GM23338 (cell line): ENCODE measurements around the gene CGRRF1. TPM values are rescaled to one million over a fixed set of nuclear protein-coding genes. Genes with fewer than 3 reads are reported as not detected.

Experiments used
- ATAC-seq: fragments of 200-7000 bp; cut with Tn5 transposase; 3 replicates; pipeline ENCODE4 v1.9.1; 2020
- DNase-seq: peaks from one replicate; pipeline ENCODE4 v3.0.0-alpha.2; 2015; ENCODE audit warnings: low spot score
- H2AFZ ChIP-seq: fragments of 200-600 bp; sonication (generic); 2 replicates; pipeline ENCODE4 v1.8.0; 2016; ENCODE audit warnings: antibody characterized with exemption, mild to moderate bottlenecking, moderate library complexity
- H3F3A ChIP-seq: fragments of 200-600 bp; sonication (generic); replicated peaks from 2 replicates; pipeline ENCODE4 v1.8.0; 2017; ENCODE audit warnings: antibody characterized with exemption, mixed run types, low read depth
- H3K27ac ChIP-seq: fragments of 200-600 bp; sonication (generic); 2 replicates; pipeline ENCODE4 v1.6.1; 2016; ENCODE audit warnings: low read depth
- H3K27me3 ChIP-seq: fragments of 200-600 bp; sonication (generic); 2 replicates; pipeline ENCODE4 v1.8.0; 2016; ENCODE audit warnings: mild to moderate bottlenecking, mixed run types, moderate library complexity; ENCODE audit not compliant: insufficient read depth
- H3K36me3 ChIP-seq: fragments of 200-600 bp; sonication (generic); 2 replicates; pipeline ENCODE4 v1.8.0; 2016; ENCODE audit warnings: mild to moderate bottlenecking; ENCODE audit not compliant: insufficient read depth
- H3K4me1 ChIP-seq: fragments of 200-600 bp; sonication (generic); 2 replicates; pipeline ENCODE4 v1.8.0; 2016; ENCODE audit warnings: mild to moderate bottlenecking, moderate library complexity; ENCODE audit not compliant: insufficient read depth
- H3K4me2 ChIP-seq: fragments of 200-600 bp; sonication (generic); 2 replicates; pipeline ENCODE4 v1.7.1; 2017; ENCODE audit warnings: mixed run types
- H3K4me3 ChIP-seq: fragments of 200-600 bp; sonication (generic); 2 replicates; pipeline ENCODE4 v1.6.1; 2016; ENCODE audit warnings: mixed run types
- H3K79me2 ChIP-seq: fragments of 200-600 bp; sonication (generic); replicated peaks from 2 replicates; pipeline ENCODE4 v1.8.0; 2017; ENCODE audit warnings: mild to moderate bottlenecking; ENCODE audit not compliant: insufficient read depth
- H3K9me2 ChIP-seq: fragments of 200-600 bp; sonication (generic); 2 replicates; pipeline ENCODE4 v1.8.0; 2017; ENCODE audit not compliant: insufficient read depth
- H4K20me1 ChIP-seq: fragments of 200-600 bp; sonication (generic); replicated peaks from 2 replicates; pipeline ENCODE4 v1.8.0; 2017; ENCODE audit warnings: mild to moderate bottlenecking; ENCODE audit not compliant: insufficient read depth
- H3K27ac Mint-ChIP-seq: 2 replicates; pipeline ENCODE4 v1.8.0; 2020; ENCODE audit warnings: inconsistent platforms, mild to moderate bottlenecking, moderate library complexity, mixed read lengths
- H3K27me3 Mint-ChIP-seq: 3 replicates; pipeline ENCODE4 v1.8.0; 2022; ENCODE audit warnings: low read depth, mild to moderate bottlenecking, moderate library complexity, mixed read lengths, inconsistent platforms; ENCODE audit not compliant: insufficient read depth, poor library complexity
- H3K36me3 Mint-ChIP-seq: 3 replicates; pipeline ENCODE4 v1.8.0; 2021; ENCODE audit warnings: low read depth, mild to moderate bottlenecking, inconsistent platforms, moderate library complexity, mixed read lengths
- H3K4me1 Mint-ChIP-seq: 3 replicates; pipeline ENCODE4 v1.8.0; 2020; ENCODE audit warnings: mild to moderate bottlenecking, inconsistent platforms, mixed read lengths
- H3K4me3 Mint-ChIP-seq: 3 replicates; pipeline ENCODE4 v1.8.0; 2021; ENCODE audit warnings: moderate library complexity, mild to moderate bottlenecking, inconsistent platforms, mixed read lengths
- H3K9me3 Mint-ChIP-seq: 3 replicates; pipeline ENCODE4 v1.8.0; 2020; ENCODE audit warnings: moderate library complexity, mild to moderate bottlenecking, inconsistent platforms, mixed read lengths
- CREB1 ChIP-seq: fragments of 250-450 bp; sonication (Bioruptor Pico); IDR thresholded peaks from 2 replicates; pipeline ENCODE4 v1.5.0; 2020; ENCODE audit warnings: low read depth, mild to moderate bottlenecking, moderate library complexity
- CTCF ChIP-seq, 2 experiments: fragments of 200-600 bp in 1 of 2; sonication (generic) in 1 of 2; conservative IDR thresholded peaks; 2 replicates each; pipeline versions ENCODE4 v1.5.1 to v1.6.1; 2016 to 2017; ENCODE audit warnings: antibody characterized with exemption in 2 of 2, low read depth in 2 of 2, mild to moderate bottlenecking in 2 of 2, moderate library complexity in 1 of 2
- EZH2 ChIP-seq: fragments of 200-600 bp; sonication (generic); IDR thresholded peaks from one replicate; pipeline ENCODE4 v1.8.0; 2017; ENCODE audit warnings: antibody characterized with exemption, mild to moderate bottlenecking, low read depth; ENCODE audit not compliant: unreplicated experiment
- JUNB ChIP-seq: IDR thresholded peaks from one replicate; pipeline ENCODE4 v1.6.1; 2016; ENCODE audit warnings: antibody characterized with exemption; ENCODE audit not compliant: unreplicated experiment
- NANOG ChIP-seq: IDR thresholded peaks from 2 replicates; pipeline ENCODE4 v1.6.1; 2016; ENCODE audit warnings: antibody characterized with exemption, borderline replicate concordance
- REST ChIP-seq: IDR thresholded peaks from one replicate; pipeline ENCODE4 v1.6.1; 2018; ENCODE audit warnings: antibody characterized with exemption; ENCODE audit not compliant: unreplicated experiment
- STAT1 ChIP-seq: IDR thresholded peaks from one replicate; pipeline ENCODE4 v1.6.1; 2016; ENCODE audit warnings: antibody characterized with exemption; ENCODE audit not compliant: unreplicated experiment
- ZNF114 ChIP-seq: fragments of 250-450 bp; sonication (Bioruptor Pico); IDR thresholded peaks from 2 replicates; pipeline ENCODE4 v1.5.0; 2020; ENCODE audit warnings: mild to moderate bottlenecking, moderate library complexity
- ZNF331 ChIP-seq: fragments of 250-450 bp; sonication (Bioruptor Pico); IDR thresholded peaks from 2 replicates; pipeline ENCODE4 v1.5.0; 2020; ENCODE audit warnings: low read depth, mild to moderate bottlenecking, moderate library complexity
- polyA plus RNA-seq: library from polyadenylated mRNA; unstranded; fragments of >200 nt; fragmentation: Nextera tagmentation; extraction: Ambion mirVana; gene quantifications from 2 replicates; pipeline ENCODE4 v1.2.1, GENCODE V29; 2016
- total RNA-seq: library from RNA; depleted of rRNA; stranded (reverse); fragments of >200 nt; shearing (Covaris generic); gene quantifications from 2 replicates; pipeline ENCODE4 v1.2.3, GENCODE V29; 2014
- TF ChIP-seq, protein P1 (sequence below): fragments of 250-450 bp; sonication (Bioruptor Pico); IDR thresholded peaks from 2 replicates; pipeline ENCODE4 v1.5.0; 2020; ENCODE audit warnings: mild to moderate bottlenecking, moderate library complexity

The CGRRF1 gene
- total and polyA plus RNA-seq, 2 experiments from 2014 or later = 18.8 to 28.3 TPM

DNA sequence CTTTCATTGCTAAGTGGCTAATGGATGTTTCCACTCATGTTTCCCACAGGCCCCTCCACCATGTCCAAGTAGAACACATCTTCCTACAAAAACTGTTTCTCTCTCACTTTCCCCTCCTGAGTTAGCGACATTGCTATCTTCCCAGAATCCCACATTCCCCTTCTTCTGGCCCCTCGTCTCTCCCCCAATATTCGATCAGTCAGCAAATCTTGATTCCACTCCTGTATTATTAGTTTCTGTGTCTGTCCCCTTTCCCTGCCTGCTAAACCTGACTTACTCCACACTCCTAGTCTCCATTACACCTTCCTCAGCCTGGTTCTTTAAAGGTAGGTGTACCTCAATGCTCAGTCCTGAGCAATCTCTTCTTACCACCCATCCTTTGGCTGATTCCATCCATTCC, 37.9 kb downstream of the CGRRF1 start:
- H3K27me3 Mint-ChIP-seq = peaks cover 2% of the 10 kb centered on the region
- H3K36me3 Mint-ChIP-seq = no peaks in the 10 kb centered on the region
- ATAC-seq (no peak), DNase-seq (no peak)
- Histone ChIP-seq H3K36me3 (no peaks in the 10 kb centered on the region), H4K20me1 (no peaks in the 10 kb centered on the region), H3K4me2 (no peak overlapping the region), H2AFZ (no peak overlapping the region), H3K4me1 (peaks cover 10% of the 10 kb centered on the region), H3K27ac (no peak overlapping the region), H3F3A (no peaks in the 10 kb centered on the region), H3K27me3 (no peaks in the 10 kb centered on the region), H3K9me2 (no peaks in the 10 kb centered on the region), H3K4me3 (no peak overlapping the region), H3K79me2 (no peaks in the 10 kb centered on the region)
- no peak overlapping the region for H3K4me3 Mint-ChIP-seq
- no peak overlapping the region for H3K27ac Mint-ChIP-seq
- peaks cover 19% of the 10 kb centered on the region for H3K4me1 Mint-ChIP-seq
- H3K9me3 Mint-ChIP-seq = no peaks in the 10 kb centered on the region; the same call in 2 of the 3 replicates
- no peak for TF ChIP-seq ZNF114 (CRISPR knock-in tag)

- Histone ChIP-seq H4K20me1 (no peaks in the 10 kb centered on the region), H3F3A (no peaks in the 10 kb centered on the region), H3K36me3 (no peaks in the 10 kb centered on the region), H3K79me2 (no peaks in the 10 kb centered on the region), H3K9me2 (no peaks in the 10 kb centered on the region), H3K4me1 (peaks cover 10% of the 10 kb centered on the region), H3K27me3 (no peaks in the 10 kb centered on the region), H3K27ac (no peak overlapping the region), H3K4me3 (no peak overlapping the region), H2AFZ (no peak overlapping the region), H3K4me2 (no peak overlapping the region)
- Mint-ChIP-seq H3K36me3 (no peaks in the 10 kb centered on the region), H3K9me3 (no peaks in the 10 kb centered on the region; the same call in 2 of the 3 replicates), H3K4me1 (peaks cover 14% of the 10 kb centered on the region), H3K4me3 (no peak overlapping the region), H3K27me3 (peaks cover 2% of the 10 kb centered on the region), H3K27ac (no peak overlapping the region)
- DNase-seq (no peak), ATAC-seq (no peak)
- TF ChIP-seq CREB1 (CRISPR knock-in tag) = no peak
- TF ChIP-seq REST = no peak
- TF ChIP-seq JUNB = no peak
- TF ChIP-seq NANOG = no peak
- no peak for TF ChIP-seq CTCF (conservative IDR thresholded peaks at IDR 0.05; ENCODE audit: low read depth in 2 of 2)
- TF ChIP-seq STAT1 = no peak
- TF ChIP-seq ZNF331 (CRISPR knock-in tag) = no peak
- no peak for TF ChIP-seq EZH2
- TF ChIP-seq, protein P1, sequence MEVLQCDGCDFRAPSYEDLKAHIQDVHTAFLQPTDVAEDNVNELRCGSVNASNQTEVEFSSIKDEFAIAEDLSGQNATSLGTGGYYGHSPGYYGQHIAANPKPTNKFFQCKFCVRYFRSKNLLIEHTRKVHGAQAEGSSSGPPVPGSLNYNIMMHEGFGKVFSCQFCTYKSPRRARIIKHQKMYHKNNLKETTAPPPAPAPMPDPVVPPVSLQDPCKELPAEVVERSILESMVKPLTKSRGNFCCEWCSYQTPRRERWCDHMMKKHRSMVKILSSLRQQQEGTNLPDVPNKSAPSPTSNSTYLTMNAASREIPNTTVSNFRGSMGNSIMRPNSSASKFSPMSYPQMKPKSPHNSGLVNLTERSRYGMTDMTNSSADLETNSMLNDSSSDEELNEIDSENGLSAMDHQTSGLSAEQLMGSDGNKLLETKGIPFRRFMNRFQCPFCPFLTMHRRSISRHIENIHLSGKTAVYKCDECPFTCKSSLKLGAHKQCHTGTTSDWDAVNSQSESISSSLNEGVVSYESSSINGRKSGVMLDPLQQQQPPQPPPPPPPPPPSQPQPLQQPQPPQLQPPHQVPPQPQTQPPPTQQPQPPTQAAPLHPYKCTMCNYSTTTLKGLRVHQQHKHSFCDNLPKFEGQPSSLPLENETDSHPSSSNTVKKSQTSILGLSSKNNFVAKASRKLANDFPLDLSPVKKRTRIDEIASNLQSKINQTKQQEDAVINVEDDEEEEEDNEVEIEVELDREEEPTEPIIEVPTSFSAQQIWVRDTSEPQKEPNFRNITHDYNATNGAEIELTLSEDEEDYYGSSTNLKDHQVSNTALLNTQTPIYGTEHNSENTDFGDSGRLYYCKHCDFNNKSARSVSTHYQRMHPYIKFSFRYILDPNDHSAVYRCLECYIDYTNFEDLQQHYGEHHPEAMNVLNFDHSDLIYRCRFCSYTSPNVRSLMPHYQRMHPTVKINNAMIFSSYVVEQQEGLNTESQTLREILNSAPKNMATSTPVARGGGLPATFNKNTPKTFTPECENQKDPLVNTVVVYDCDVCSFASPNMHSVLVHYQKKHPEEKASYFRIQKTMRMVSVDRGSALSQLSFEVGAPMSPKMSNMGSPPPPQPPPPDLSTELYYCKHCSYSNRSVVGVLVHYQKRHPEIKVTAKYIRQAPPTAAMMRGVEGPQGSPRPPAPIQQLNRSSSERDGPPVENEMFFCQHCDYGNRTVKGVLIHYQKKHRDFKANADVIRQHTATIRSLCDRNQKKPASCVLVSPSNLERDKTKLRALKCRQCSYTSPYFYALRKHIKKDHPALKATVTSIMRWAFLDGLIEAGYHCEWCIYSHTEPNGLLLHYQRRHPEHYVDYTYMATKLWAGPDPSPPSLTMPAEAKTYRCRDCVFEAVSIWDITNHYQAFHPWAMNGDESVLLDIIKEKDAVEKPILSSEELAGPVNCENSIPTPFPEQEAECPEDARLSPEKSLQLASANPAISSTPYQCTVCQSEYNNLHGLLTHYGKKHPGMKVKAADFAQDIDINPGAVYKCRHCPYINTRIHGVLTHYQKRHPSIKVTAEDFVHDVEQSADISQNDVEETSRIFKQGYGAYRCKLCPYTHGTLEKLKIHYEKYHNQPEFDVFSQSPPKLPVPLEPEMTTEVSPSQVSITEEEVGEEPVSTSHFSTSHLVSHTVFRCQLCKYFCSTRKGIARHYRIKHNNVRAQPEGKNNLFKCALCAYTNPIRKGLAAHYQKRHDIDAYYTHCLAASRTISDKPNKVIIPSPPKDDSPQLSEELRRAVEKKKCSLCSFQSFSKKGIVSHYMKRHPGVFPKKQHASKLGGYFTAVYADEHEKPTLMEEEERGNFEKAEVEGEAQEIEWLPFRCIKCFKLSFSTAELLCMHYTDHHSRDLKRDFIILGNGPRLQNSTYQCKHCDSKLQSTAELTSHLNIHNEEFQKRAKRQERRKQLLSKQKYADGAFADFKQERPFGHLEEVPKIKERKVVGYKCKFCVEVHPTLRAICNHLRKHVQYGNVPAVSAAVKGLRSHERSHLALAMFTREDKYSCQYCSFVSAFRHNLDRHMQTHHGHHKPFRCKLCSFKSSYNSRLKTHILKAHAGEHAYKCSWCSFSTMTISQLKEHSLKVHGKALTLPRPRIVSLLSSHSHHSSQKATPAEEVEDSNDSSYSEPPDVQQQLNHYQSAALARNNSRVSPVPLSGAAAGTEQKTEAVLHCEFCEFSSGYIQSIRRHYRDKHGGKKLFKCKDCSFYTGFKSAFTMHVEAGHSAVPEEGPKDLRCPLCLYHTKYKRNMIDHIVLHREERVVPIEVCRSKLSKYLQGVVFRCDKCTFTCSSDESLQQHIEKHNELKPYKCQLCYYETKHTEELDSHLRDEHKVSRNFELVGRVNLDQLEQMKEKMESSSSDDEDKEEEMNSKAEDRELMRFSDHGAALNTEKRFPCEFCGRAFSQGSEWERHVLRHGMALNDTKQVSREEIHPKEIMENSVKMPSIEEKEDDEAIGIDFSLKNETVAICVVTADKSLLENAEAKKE (CRISPR knock-in tag) = no peak
Observed at GRCh38 chr14:54548491-54548890, 38.8 kb downstream of the CGRRF1 start.
